GM19023 (cell line): ENCODE measurements around the gene PALM3.
A peak's percentile ranks its signal among the peaks of the same experiment; 100 is the strongest.

Experiments used
- ATAC-seq: cut with Tn5 transposase; IDR thresholded peaks from one replicate; pipeline ENCODE4 v1.9.1; 2021; ENCODE audit warnings: mild to moderate bottlenecking, moderate library complexity; ENCODE audit not compliant: unreplicated experiment

Gene PALM3

GRCh38 chr19:14089662-14090508 is 28.0 kb upstream of the PALM3 start:
- ATAC-seq = no peak

- ATAC-seq = no peak
These were observed 27.5 kb upstream of the PALM3 start for GRCh38 chr19:14089412-14089661.

- no peak for ATAC-seq
These were observed 26.9 kb upstream of the PALM3 start for GRCh38 chr19:14088634-14089411.

- ATAC-seq = no peak
These were observed 24.2 kb upstream of the PALM3 start for GRCh38 chr19:14086098-14086497.

- ATAC-seq = no peak
These were observed 23.6 kb upstream of the PALM3 start, which contains the start of gene C19orf67 for GRCh38 chr19:14085309-14085995. TSS of gene C19orf67 (minus strand) at chr19:14085783. CDS start at chr19:14085627, 156 bp downstream.

GRCh38 chr19:14082675-14082960 is 20.7 kb upstream of the PALM3 start:
- ATAC-seq = no peak

GRCh38 chr19:14081797-14082674 is 20.2 kb upstream of the PALM3 start:
- peak; percentile 22 for ATAC-seq

GRCh38 chr19:14080887-14081796 is 19.3 kb upstream of the PALM3 start:
- peak; percentile 91 for ATAC-seq

- no peak for ATAC-seq
These were observed 16.5 kb upstream of the PALM3 start for GRCh38 chr19:14078411-14078810.

- peak; percentile 6 for ATAC-seq
These were observed 12.3 kb upstream of the PALM3 start for GRCh38 chr19:14073925-14074838.

GRCh38 chr19:14073261-14073924 is 11.5 kb upstream of the PALM3 start:
- peak; percentile 53 for ATAC-seq

- ATAC-seq = no peak
These were observed 10.8 kb upstream of the PALM3 start, which contains the start of gene MISP3 for GRCh38 chr19:14072535-14073260. TSS of gene MISP3 (plus strand) at chr19:14072786. CDS start at chr19:14073310, 524 bp downstream.

- no peak for ATAC-seq
These were observed 8.6 kb upstream of the PALM3 start for GRCh38 chr19:14070268-14071050.

GRCh38 chr19:14066134-14066533 is 4.3 kb upstream of the PALM3 start:
- no peak for ATAC-seq

- no peak for ATAC-seq
These were observed 1.2 kb upstream of the PALM3 start for GRCh38 chr19:14063105-14063504.

GRCh38 chr19:14062558-14062855 is 631 bp upstream of the PALM3 start:
- no peak for ATAC-seq
